Epithelial cell of esophagus (primary cell): ENCODE results near the gene MCC.

Experiments used
- DNase-seq: peaks from one replicate; pipeline ENCODE4 v3.0.0; 2010; ENCODE audit warnings: low read depth
- H3K4me3 ChIP-seq: 2 replicates; pipeline ENCODE4 v1.5.1; 2011; ENCODE audit warnings: mild to moderate bottlenecking, low read length, control low read depth
- CTCF ChIP-seq: IDR thresholded peaks from 2 replicates; pipeline ENCODE4 v1.5.1; 2011; ENCODE audit warnings: low read depth, mild to moderate bottlenecking, low read length, control low read depth, inconsistent platforms; ENCODE audit not compliant: insufficient read depth; ENCODE audit errors: missing control alignments

MCC gene

GRCh38 chr5:113333411-113333810 lies 154.8 kb downstream of the MCC start:
- no peak overlapping the region for H3K4me3 ChIP-seq
- no peak for DNase-seq
- TF ChIP-seq CTCF, result no peak

- TF ChIP-seq CTCF, result no peak
- H3K4me3 ChIP-seq, result no peak overlapping the region
- DNase-seq, result peak; percentile 24
Measured at GRCh38 chr5:113331209-113331551, 157.1 kb downstream of the MCC start.

GRCh38 chr5:113330533-113331208 lies 157.6 kb downstream of the MCC start:
- peak; percentile 45 for DNase-seq
- H3K4me3 ChIP-seq, result no peak overlapping the region
- TF ChIP-seq CTCF, result peak; percentile 48

- no peak for DNase-seq
- TF ChIP-seq CTCF, result no peak
- H3K4me3 ChIP-seq, result no peak overlapping the region
Measured at GRCh38 chr5:113329981-113330380, 158.3 kb downstream of the MCC start.

- no peak overlapping the region for H3K4me3 ChIP-seq
- DNase-seq, result no peak
- no peak for TF ChIP-seq CTCF
Measured at GRCh38 chr5:113325054-113325453, 163.2 kb downstream of the MCC start.

GRCh38 chr5:113321276-113321675 lies 167.0 kb downstream of the MCC start:
- no peak for TF ChIP-seq CTCF
- no peak for DNase-seq
- H3K4me3 ChIP-seq, result no peak overlapping the region

GRCh38 chr5:113320273-113320780 lies 167.9 kb downstream of the MCC start:
- TF ChIP-seq CTCF, result no peak
- DNase-seq, result no peak
- no peak overlapping the region for H3K4me3 ChIP-seq
